Calu3 (cell line): ENCODE data around the gene GAL3ST2. TPM values are rescaled to one million over a fixed set of nuclear protein-coding genes. Genes with fewer than 3 reads are reported as not detected.
"Not testable (repeated sequence)": the region's sequence is repeated elsewhere in the genome, so short reads cannot be mapped to it uniquely, and the experiment has no call there.

ENCODE experiments used
- BruUV-seq: library from RNA; stranded (reverse); fragments of 400-500 nt; replicated peaks from 2 replicates; lab custom pipeline; 2021; lab: Mats Ljungman, UMichigan
- CTCF ChIA-PET: fragments of 300-600 bp; sonication (Branson Sonifier 250); formaldehyde crosslinking; loops from one replicate; lab custom pipeline; 2022; ENCODE audit warnings: antibody characterized with exemption; lab: Charles Lee
- DNase-seq: peaks from one replicate; pipeline ENCODE4 v3.0.0; 2022
- H3K27ac Mint-ChIP-seq: one replicate; pipeline ENCODE4 v1.8.0; 2022; ENCODE audit warnings: mixed read lengths; ENCODE audit not compliant: unreplicated experiment
- H3K27me3 Mint-ChIP-seq: one replicate; pipeline ENCODE4 v1.8.0; 2022; ENCODE audit warnings: mixed read lengths; ENCODE audit not compliant: unreplicated experiment
- H3K36me3 Mint-ChIP-seq: one replicate; pipeline ENCODE4 v1.8.0; 2022; ENCODE audit warnings: mild to moderate bottlenecking, moderate library complexity, mixed read lengths; ENCODE audit not compliant: insufficient read depth, unreplicated experiment
- H3K4me1 Mint-ChIP-seq: one replicate; pipeline ENCODE4 v1.8.0; 2022; ENCODE audit warnings: mild to moderate bottlenecking, low read depth, mixed read lengths; ENCODE audit not compliant: unreplicated experiment
- H3K4me3 Mint-ChIP-seq: one replicate; pipeline ENCODE4 v1.8.0; 2022; ENCODE audit warnings: mild to moderate bottlenecking, low read depth, moderate library complexity, mixed read lengths; ENCODE audit not compliant: unreplicated experiment
- H3K9me3 Mint-ChIP-seq: one replicate; pipeline ENCODE4 v1.8.0; 2022; ENCODE audit warnings: low read depth, mixed read lengths; ENCODE audit not compliant: unreplicated experiment
- CTCF ChIP-seq: fragments of 200-600 bp; IDR thresholded peaks from one replicate; pipeline ENCODE4 v1.8.0; 2022; ENCODE audit warnings: antibody characterized with exemption; ENCODE audit not compliant: unreplicated experiment
- intact Hi-C: fragments of 100-400 bp; cut with micrococcal nuclease; formaldehyde crosslinking; loops from one replicate; pipeline ENCODE4 v1.10.0; 2022; ENCODE audit not compliant: unreplicated experiment
- total RNA-seq: library from RNA; stranded (reverse); gene quantifications from 2 replicates; pipeline ENCODE4 v1.2.3, GENCODE V29; 2022

The GAL3ST2 gene
- total RNA-seq, 1 experiment from 2014 or later: not detected

DNA sequence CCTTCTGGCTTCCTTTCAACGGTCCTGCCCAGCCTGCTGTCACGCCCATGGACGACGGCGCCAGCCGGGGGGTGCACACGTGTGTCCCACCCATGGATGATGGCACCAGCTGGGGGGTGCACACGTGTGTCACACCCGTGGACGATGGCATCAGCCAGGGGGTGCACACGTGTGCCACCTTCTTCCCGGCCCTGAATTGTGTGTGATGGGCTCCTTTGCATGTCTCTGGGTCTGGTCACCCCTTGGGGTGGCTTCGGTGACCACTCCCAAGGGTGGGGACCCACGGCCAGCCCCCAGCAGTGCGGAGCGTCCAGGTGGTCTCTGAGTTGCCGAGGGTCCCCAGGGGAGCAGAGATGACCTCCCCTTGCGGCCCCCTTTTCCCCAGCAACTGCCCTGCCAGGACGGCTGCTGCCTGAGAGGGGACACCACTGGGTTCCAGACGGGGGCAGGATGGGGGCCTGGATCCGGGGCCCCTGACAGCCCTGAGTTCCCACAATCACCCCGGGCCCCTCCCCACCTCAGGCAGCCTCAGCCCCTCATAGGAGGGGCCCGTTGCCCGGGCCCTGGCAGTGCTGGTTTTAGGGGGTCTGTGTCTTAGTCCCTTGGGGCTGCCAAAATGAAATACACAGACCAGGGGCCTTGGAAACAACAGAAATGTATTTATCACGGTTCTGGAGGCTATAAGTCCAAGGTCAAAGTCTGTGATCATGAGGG, 41.8 kb downstream of the GAL3ST2 start:
- intact Hi-C loops: no loop called here
- CTCF ChIA-PET: no interaction called here
- no TSS peak for BruUV-seq
- peaks cover 7% of the 10 kb centered on the region for H3K36me3 Mint-ChIP-seq
- TF ChIP-seq CTCF: no peak
- H3K4me1 Mint-ChIP-seq: peaks cover 2% of the 10 kb centered on the region
- H3K27me3 Mint-ChIP-seq: peaks cover 49% of the 10 kb centered on the region
- H3K4me3 Mint-ChIP-seq: no peak overlapping the region
- peaks cover 10% of the 10 kb centered on the region for H3K9me3 Mint-ChIP-seq
- DNase-seq: no peak
- H3K27ac Mint-ChIP-seq: no peak overlapping the region

GRCh38 chr2:241818943-241819270, 42.3 kb downstream of the GAL3ST2 start:
- H3K4me1 Mint-ChIP-seq: peaks cover 7% of the 10 kb centered on the region
- no TSS peak for BruUV-seq
- no peak overlapping the region for H3K27ac Mint-ChIP-seq
- H3K27me3 Mint-ChIP-seq: peaks cover 54% of the 10 kb centered on the region
- H3K36me3 Mint-ChIP-seq: peaks cover 12% of the 10 kb centered on the region
- no peak for TF ChIP-seq CTCF
- H3K9me3 Mint-ChIP-seq: peaks cover 16% of the 10 kb centered on the region
- DNase-seq: no peak
- CTCF ChIA-PET: no interaction called here
- intact Hi-C loops: no loop called here
- H3K4me3 Mint-ChIP-seq: no peak overlapping the region

- H3K36me3 Mint-ChIP-seq: peaks cover 16% of the 10 kb centered on the region
- CTCF ChIA-PET, H3K4me3 Mint-ChIP-seq: not testable (repeated sequence)
Measured at GRCh38 chr2:241819947-241820624, 43.5 kb downstream of the GAL3ST2 start.

GRCh38 chr2:241820625-241821384, 44.2 kb downstream of the GAL3ST2 start:
- intact Hi-C loops: no loop called here
- peaks cover 16% of the 10 kb centered on the region for H3K9me3 Mint-ChIP-seq
- H3K27me3 Mint-ChIP-seq: peaks cover 55% of the 10 kb centered on the region
- H3K4me1 Mint-ChIP-seq: peaks cover 8% of the 10 kb centered on the region
- no peak for DNase-seq
- no peak for TF ChIP-seq CTCF
- CTCF ChIA-PET: no interaction called here
- H3K27ac Mint-ChIP-seq: no peak overlapping the region
- peaks cover 16% of the 10 kb centered on the region for H3K36me3 Mint-ChIP-seq
- BruUV-seq: no TSS peak
- H3K4me3 Mint-ChIP-seq: no peak overlapping the region

More at GRCh38 chr2:241819947-241820624, 43.5 kb downstream of the GAL3ST2 start:
- BruUV-seq, intact Hi-C loops, H3K4me1 Mint-ChIP-seq, DNase-seq, H3K27ac Mint-ChIP-seq: not testable (repeated sequence)
- Mint-ChIP-seq H3K9me3 (peaks cover 16% of the 10 kb centered on the region), H3K27me3 (peaks cover 55% of the 10 kb centered on the region)
